ENCODE data around the gene BTN2A1. TPM values are rescaled to one million over a fixed set of nuclear protein-coding genes. Genes with fewer than 3 reads are reported as not detected.
A peak's percentile ranks its signal among the peaks of the same experiment; 100 is the strongest.

The BTN2A1 gene
- total and polyA plus RNA-seq, 9 of the 15 experiments (the other 6 are each of a cell fraction or from before 2014, with no cell fraction given), result 6.7 to 22.1 (median 16.4) TPM

DNA sequence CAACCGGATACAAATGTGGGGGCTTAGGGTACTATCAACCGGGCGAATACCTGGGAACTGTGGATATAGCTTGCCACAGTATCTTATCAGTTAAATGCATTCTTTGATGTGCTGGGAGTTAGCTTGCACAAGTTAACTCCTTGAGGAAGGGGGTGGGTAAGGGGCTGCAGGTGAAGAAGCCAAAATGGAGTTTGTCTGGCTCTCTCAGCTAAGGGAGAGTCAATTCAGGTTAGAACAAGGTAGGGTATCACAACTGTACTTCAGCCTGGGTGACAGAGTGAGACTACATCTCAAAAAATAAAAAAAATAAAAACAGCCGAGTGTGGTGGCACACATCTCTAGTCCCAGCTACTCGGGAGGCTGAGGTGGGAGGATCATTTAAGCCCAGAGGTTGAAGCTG, 33.8 kb downstream of the BTN2A1 start (continued):
- TF ChIP-seq TAF7 (tag; IDR thresholded peaks at IDR 0.05) (peak; percentile 33; the same call in 1 of the 2 replicates), SMAD3 (CRISPR knock-in tag; conservative IDR thresholded peaks at IDR 0.05) (0 out of 2 replicates have a peak, but pooled peaks have one; percentile 53), ZNF766 (CRISPR knock-in tag; conservative IDR thresholded peaks at IDR 0.05) (peak; percentile 80; the same call in 1 of the 2 replicates), ARID1B (IDR thresholded peaks at IDR 0.05) (no peak), BACH1 (tag; IDR thresholded peaks at IDR 0.05) (0 out of 2 replicates have a peak, but pooled peaks have one; percentile 45), NR2C1 (IDR thresholded peaks at IDR 0.05) (no peak), NR2C1 (tag; IDR thresholded peaks at IDR 0.05) (peak; percentile 77), FOSL1 (tag; conservative IDR thresholded peaks at IDR 0.05) (no peak), ZNF41 (CRISPR knock-in tag; conservative IDR thresholded peaks at IDR 0.05) (0 out of 2 replicates have a peak, but pooled peaks have one; percentile 65), CBFA2T3 (IDR thresholded peaks at IDR 0.05) (peak; percentile 20), DDX20 (tag; IDR thresholded peaks at IDR 0.05; ENCODE audit: low read depth) (peak; percentile 85), TEAD1 (CRISPR knock-in tag; IDR thresholded peaks at IDR 0.05) (peak in 1 of 2 experiments; percentile 63; a peak in 1 of 4 replicates), CBX8 (IDR thresholded peaks at IDR 0.05; ENCODE audit: borderline replicate concordance, extremely low read depth, low read depth, low read length, poor library complexity, severe bottlenecking) (no peak), ZNF311 (CRISPR knock-in tag; IDR thresholded peaks at IDR 0.05) (0 out of 2 replicates have a peak, but pooled peaks have one; percentile 86), ZNF175 (CRISPR knock-in tag; IDR thresholded peaks at IDR 0.05; ENCODE audit: low read depth) (0 out of 2 replicates have a peak, but pooled peaks have one; percentile 59), MCM3 (IDR thresholded peaks at IDR 0.05) (no peak), CHCHD3 (CRISPR knock-in tag; IDR thresholded peaks at IDR 0.05) (no peak)
- TF ChIP-seq, protein P1, sequence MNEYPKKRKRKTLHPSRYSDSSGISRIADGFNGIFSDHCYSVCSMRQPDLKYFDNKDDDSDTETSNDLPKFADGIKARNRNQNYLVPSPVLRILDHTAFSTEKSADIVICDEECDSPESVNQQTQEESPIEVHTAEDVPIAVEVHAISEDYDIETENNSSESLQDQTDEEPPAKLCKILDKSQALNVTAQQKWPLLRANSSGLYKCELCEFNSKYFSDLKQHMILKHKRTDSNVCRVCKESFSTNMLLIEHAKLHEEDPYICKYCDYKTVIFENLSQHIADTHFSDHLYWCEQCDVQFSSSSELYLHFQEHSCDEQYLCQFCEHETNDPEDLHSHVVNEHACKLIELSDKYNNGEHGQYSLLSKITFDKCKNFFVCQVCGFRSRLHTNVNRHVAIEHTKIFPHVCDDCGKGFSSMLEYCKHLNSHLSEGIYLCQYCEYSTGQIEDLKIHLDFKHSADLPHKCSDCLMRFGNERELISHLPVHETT (CRISPR knock-in tag; conservative IDR thresholded peaks at IDR 0.05 in 1 of 2, IDR thresholded peaks at IDR 0.05 in 1 of 2), result peak in 1 of 2 experiments; percentile 68; a peak in 2 of 4 replicates
- TF ChIP-seq, protein P2, sequence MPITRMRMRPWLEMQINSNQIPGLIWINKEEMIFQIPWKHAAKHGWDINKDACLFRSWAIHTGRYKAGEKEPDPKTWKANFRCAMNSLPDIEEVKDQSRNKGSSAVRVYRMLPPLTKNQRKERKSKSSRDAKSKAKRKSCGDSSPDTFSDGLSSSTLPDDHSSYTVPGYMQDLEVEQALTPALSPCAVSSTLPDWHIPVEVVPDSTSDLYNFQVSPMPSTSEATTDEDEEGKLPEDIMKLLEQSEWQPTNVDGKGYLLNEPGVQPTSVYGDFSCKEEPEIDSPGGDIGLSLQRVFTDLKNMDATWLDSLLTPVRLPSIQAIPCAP (CRISPR knock-in tag; IDR thresholded peaks at IDR 0.05; ENCODE audit: borderline replicate concordance), result no peak
- TF ChIP-seq, protein P3, sequence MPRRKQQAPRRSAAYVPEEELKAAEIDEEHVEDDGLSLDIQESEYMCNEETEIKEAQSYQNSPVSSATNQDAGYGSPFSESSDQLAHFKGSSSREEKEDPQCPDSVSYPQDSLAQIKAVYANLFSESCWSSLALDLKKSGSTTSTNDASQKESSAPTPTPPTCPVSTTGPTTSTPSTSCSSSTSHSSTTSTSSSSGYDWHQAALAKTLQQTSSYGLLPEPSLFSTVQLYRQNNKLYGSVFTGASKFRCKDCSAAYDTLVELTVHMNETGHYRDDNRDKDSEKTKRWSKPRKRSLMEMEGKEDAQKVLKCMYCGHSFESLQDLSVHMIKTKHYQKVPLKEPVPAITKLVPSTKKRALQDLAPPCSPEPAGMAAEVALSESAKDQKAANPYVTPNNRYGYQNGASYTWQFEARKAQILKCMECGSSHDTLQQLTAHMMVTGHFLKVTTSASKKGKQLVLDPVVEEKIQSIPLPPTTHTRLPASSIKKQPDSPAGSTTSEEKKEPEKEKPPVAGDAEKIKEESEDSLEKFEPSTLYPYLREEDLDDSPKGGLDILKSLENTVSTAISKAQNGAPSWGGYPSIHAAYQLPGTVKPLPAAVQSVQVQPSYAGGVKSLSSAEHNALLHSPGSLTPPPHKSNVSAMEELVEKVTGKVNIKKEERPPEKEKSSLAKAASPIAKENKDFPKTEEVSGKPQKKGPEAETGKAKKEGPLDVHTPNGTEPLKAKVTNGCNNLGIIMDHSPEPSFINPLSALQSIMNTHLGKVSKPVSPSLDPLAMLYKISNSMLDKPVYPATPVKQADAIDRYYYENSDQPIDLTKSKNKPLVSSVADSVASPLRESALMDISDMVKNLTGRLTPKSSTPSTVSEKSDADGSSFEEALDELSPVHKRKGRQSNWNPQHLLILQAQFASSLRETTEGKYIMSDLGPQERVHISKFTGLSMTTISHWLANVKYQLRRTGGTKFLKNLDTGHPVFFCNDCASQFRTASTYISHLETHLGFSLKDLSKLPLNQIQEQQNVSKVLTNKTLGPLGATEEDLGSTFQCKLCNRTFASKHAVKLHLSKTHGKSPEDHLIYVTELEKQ (CRISPR knock-in tag; IDR thresholded peaks at IDR 0.05), result peak; percentile 76; the same call in 1 of the 2 replicates
- TF ChIP-seq, protein P4, sequence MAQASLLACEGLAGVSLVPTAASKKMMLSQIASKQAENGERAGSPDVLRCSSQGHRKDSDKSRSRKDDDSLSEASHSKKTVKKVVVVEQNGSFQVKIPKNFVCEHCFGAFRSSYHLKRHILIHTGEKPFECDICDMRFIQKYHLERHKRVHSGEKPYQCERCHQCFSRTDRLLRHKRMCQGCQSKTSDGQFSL (CRISPR knock-in tag; IDR thresholded peaks at IDR 0.05), result no peak
- TF ChIP-seq, protein P4 (tag; IDR thresholded peaks at IDR 0.05), result peak in 1 of 2 experiments; percentile 37; a peak in 1 of 4 replicates
